WI38 (cell line): ENCODE data around the gene ME1.

ENCODE experiments used
- H3K4me3 ChIP-seq: 2 replicates; pipeline ENCODE4 v1.5.1; 2011; ENCODE audit warnings: low read depth, mild to moderate bottlenecking, control low read depth, low read length
- TF ChIP-seq, protein P1 (sequence below): IDR thresholded peaks from 2 replicates; pipeline ENCODE4 v1.5.1; 2012; ENCODE audit warnings: low read depth, mild to moderate bottlenecking, control low read depth, low read length

The ME1 gene

DNA sequence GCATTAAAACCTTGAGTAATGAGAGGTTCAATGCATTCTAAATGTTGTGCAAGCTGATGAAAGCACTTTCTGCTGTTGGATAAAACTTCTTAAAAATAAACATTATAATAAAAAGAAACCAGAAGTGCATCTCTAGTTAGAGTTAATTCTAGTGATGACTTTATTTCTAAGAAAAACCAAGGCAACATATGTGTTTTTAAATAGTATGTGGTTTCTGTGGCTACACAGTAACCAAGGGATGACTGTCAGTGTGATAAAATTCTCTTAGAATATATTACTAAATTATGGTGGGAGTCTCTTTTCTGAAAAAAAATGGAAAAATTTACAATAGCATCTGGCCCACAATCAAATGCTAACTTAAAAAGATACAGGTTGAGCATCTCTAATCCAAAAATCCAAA is 117.0 kb downstream of the ME1 start:
- TF ChIP-seq, protein P1, sequence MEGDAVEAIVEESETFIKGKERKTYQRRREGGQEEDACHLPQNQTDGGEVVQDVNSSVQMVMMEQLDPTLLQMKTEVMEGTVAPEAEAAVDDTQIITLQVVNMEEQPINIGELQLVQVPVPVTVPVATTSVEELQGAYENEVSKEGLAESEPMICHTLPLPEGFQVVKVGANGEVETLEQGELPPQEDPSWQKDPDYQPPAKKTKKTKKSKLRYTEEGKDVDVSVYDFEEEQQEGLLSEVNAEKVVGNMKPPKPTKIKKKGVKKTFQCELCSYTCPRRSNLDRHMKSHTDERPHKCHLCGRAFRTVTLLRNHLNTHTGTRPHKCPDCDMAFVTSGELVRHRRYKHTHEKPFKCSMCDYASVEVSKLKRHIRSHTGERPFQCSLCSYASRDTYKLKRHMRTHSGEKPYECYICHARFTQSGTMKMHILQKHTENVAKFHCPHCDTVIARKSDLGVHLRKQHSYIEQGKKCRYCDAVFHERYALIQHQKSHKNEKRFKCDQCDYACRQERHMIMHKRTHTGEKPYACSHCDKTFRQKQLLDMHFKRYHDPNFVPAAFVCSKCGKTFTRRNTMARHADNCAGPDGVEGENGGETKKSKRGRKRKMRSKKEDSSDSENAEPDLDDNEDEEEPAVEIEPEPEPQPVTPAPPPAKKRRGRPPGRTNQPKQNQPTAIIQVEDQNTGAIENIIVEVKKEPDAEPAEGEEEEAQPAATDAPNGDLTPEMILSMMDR, result no peak
- no peak overlapping the region for H3K4me3 ChIP-seq

DNA sequence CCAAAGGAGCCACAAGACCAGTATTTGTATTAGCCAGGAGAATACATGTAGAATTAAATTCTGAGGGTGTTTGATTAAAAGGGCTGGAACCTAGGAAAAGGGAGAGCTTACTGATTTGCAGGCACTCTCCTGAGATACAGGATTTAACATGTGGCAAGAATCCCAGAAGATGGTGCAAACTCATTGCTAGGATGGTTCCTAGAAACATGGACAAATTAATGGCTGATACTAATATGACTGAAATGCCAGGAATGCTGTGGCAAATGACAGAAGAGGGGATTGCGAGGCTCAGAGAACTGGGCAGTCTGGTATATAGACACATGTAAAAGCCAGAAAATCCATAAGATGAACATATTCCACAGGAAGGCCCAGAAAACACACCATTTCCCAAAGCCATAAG is 119.6 kb downstream of the ME1 start:
- H3K4me3 ChIP-seq, result no peak overlapping the region
- TF ChIP-seq, protein P1, result no peak

DNA sequence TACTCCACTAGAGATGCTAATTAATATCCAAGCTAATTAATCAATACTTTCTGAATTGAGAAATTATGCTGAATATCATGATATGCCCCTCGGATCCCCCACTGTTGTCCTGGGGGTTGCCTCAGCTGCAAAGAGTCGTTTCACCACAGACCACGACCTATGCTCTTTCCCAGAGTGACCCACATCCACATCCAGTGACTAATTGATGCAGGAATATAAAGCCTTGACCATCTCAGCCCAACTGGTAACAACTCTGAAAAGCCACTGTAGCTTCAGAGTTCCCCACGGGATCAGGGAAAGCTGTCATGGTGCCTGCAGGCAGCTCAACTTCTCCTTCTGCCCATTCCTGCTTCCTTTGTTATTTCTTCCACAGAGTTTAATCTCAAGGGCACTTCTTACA is 120.8 kb downstream of the ME1 start:
- TF ChIP-seq, protein P1, result no peak
- H3K4me3 ChIP-seq, result no peak overlapping the region

DNA sequence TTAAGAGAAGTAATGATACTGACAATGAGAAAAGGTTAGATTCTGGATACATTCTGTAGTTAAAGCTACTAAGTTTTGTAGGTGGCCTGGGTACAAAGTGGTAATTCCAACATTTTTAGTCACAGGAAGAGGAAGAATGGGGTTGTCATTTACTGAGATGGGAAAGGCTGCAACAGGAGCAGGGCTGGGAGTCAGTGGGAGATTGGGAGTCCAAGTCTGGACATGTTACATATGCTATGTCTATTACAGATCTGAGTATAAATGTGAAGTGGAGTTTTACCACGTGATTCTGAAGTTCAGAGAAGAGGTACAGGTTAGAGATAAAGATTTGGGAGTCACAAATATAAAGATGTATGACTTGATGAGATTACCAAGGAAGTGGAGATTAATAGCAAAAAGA is 121.5 kb downstream of the ME1 start:
- no peak overlapping the region for H3K4me3 ChIP-seq
- TF ChIP-seq, protein P1, result no peak

DNA sequence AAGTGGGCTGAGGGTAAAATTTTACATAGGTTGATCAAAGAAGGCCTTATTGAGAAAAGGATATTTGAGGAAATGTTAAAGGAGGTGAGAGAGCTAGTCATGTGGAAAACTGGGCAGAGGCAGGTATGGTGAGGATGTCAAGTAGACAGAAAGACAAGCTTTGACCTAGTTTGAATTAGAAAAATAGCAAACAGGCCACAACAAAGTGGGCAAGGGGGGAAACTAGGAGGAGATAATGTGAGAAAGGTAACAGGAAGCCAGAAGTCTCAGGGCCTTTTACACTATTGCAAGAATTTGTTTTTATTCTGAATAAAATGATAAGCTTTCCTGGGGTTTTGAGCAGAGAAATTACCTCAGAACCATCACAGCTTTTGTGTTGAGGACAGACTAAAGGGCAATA is 122.0 kb downstream of the ME1 start:
- TF ChIP-seq, protein P1, result no peak
- no peak overlapping the region for H3K4me3 ChIP-seq

DNA sequence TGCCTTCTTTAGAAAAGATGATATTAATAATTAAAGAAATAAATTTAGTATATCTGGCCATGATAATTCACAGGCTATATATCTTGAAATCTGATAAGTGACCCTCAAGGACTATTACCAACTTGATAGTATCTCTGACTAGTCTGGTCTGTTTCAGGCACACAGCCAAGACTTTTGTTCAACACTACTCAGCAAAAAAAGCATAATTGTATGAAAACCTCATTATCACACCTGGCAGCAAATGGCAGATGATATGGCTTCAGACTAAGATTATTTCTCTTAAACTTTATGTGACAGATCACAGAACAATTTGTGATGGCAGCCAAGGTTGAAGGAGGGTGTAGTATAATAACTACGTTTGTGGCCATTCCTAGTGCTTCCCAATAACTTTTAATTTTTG is 123.0 kb downstream of the ME1 start:
- TF ChIP-seq, protein P1, result no peak
- H3K4me3 ChIP-seq, result no peak overlapping the region

DNA sequence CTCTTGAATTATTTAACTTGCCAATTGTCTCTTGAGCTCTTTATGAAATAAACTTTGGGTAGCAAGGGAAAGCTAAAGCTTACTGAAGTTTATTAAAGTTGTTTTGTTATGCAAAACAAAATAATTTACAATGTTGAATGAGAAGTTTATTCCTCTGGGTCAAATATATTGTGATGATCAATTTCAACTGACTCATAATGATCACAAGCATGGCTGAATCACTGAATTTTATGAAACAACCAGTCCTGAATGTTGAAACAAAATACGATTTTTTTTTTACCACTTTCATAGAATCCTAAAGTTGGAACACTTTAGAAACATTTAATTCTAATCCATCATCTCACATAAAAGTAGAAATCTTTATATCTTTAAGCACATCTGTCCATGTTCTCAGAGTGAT is 127.4 kb downstream of the ME1 start:
- TF ChIP-seq, protein P1, result no peak
- H3K4me3 ChIP-seq, result no peak overlapping the region
